ENCODE results near the gene OR13J1. TPM values are rescaled to one million over a fixed set of nuclear protein-coding genes. Genes with fewer than 3 reads are reported as not detected.

The OR13J1 gene
- total RNA-seq, 1 donor from 2014 or later, result not detected

DNA sequence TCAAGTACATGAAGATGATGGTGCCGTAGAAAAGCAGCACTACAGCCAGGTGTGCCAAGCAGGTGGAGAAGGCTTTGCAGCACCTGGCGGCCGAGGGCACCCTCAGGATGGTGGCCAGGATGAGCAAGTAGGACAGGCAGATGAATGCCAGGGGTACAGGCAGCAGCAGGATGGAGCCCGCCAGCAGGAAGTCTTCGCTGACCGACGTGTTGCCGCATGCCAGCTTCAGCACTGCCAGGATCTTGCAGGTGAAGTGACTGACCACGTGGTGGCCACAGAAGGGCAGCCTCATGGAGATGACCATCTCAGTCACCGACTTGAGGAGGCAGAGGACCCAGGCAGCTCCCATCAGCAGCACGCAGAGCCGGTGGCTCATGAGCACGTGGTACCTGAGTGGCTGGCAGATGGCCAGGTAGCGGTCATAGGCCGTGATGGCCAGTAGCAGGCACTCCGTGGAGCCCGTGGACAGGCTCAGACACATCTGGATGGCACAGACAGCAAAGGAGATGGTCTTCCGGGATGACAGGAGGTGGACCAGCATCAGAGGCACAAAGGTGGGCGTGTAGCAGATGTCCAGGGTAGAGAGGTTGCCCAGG is 482 bp downstream of the OR13J1 start:
- TF ChIP-seq, protein P1, sequence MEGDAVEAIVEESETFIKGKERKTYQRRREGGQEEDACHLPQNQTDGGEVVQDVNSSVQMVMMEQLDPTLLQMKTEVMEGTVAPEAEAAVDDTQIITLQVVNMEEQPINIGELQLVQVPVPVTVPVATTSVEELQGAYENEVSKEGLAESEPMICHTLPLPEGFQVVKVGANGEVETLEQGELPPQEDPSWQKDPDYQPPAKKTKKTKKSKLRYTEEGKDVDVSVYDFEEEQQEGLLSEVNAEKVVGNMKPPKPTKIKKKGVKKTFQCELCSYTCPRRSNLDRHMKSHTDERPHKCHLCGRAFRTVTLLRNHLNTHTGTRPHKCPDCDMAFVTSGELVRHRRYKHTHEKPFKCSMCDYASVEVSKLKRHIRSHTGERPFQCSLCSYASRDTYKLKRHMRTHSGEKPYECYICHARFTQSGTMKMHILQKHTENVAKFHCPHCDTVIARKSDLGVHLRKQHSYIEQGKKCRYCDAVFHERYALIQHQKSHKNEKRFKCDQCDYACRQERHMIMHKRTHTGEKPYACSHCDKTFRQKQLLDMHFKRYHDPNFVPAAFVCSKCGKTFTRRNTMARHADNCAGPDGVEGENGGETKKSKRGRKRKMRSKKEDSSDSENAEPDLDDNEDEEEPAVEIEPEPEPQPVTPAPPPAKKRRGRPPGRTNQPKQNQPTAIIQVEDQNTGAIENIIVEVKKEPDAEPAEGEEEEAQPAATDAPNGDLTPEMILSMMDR (IDR thresholded peaks at IDR 0.05), result no peak
- intact Hi-C loops (cut with DNase I), result loop anchor here (10.0 kb wide), 1 partner anchor 45 kb away; the partner anchor contains the start of genes FAM221B and TMEM8B
- Histone ChIP-seq H3K9me3 (no peaks in the 10 kb centered on the region), H3K4me3 (no peak overlapping the region), H3K27ac (no peak overlapping the region), H3K27me3 (no peaks in the 10 kb centered on the region), H3K4me1 (no peaks in the 10 kb centered on the region), H3K36me3 (no peaks in the 10 kb centered on the region)
- DNase-seq (no peak), ATAC-seq (no peak)

DNA sequence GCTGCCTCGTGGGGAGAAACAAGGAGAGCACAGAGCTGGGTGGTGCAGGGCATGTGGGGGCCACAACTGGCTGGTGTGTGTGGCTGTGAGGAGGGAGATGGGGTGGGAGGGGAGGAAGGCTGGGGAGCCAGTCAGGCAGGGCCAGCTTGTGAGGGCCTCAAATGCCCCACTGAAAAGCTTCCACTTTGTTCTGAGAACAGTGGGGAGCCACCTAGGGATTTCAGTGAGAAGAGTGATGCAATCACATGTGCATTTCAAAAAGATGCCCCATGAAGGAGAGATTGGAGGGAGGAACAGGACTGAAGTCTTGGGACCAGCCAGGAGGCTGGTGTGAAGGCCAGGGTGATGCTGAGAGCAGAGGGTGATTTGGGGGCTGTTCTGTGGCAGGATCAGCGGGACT is 1.3 kb downstream of the OR13J1 start:
- Histone ChIP-seq H3K36me3 (no peaks in the 10 kb centered on the region), H3K27me3 (peaks cover 2% of the 10 kb centered on the region), H3K4me3 (no peak overlapping the region), H3K9me3 (no peaks in the 10 kb centered on the region), H3K4me1 (no peaks in the 10 kb centered on the region), H3K27ac (no peak overlapping the region)
- DNase-seq, result no peak
- TF ChIP-seq, protein P1 (IDR thresholded peaks at IDR 0.05), result no peak
- intact Hi-C loops (cut with DNase I), result no loop called here
- no peak for ATAC-seq

DNA sequence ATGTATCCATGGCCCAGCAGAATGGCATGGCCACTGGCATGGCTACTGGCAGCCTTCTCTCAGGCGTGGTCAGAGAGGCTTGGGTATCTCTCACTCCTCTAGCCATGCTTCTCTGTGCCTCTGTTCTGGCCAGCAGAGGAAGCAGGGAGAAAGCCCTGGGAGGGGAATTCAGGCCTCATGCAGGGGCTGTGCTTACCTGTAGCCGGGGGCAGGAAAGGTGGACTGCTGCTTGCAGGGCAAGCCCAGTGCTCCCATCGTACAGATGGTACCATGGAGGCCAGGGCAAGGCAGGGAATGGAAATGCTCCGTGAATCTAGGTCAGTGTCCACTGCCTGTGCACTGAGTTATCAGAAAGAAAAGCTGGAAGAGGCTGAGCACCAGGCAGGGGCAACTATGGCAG is 2.7 kb downstream of the OR13J1 start:
- intact Hi-C loops (cut with DNase I), result no loop called here
- Histone ChIP-seq H3K4me3 (no peak overlapping the region), H3K36me3 (no peaks in the 10 kb centered on the region), H3K9me3 (no peaks in the 10 kb centered on the region), H3K27me3 (peaks cover 4% of the 10 kb centered on the region), H3K27ac (no peak overlapping the region), H3K4me1 (no peaks in the 10 kb centered on the region)
- no peak for DNase-seq
- ATAC-seq, result no peak
- TF ChIP-seq, protein P1 (IDR thresholded peaks at IDR 0.05), result no peak

DNA sequence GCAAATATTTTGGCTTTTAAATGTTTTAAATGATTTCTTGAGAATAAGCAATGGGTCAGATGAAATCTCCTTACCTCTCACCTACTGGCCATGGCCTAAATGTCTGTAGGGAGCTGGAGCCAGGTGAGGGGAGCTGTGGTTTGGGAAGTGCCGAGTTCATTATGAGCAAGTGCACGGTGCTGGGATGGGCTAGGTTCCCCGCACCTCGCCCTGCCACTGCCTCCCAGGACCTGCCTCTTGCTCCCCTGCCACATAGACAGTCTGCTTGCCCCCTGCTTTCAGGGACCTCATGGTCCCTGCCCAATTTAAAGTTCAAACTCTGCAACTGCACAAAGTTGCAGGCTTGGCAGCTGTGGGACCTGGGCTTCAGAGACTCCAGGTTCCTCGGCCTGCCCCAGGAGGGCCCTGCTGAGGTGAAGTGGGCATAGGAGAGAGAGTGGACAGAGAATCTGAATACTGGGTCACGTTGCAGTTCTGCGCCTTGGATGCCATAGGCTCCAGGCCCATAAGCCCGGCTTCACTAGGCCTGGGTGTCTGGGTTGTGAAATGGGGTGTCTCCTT is 5.4 kb downstream of the OR13J1 start:
- intact Hi-C loops (cut with DNase I), result no loop called here
- TF ChIP-seq, protein P1 (IDR thresholded peaks at IDR 0.05), result no peak
- no peak for DNase-seq
- Histone ChIP-seq H3K27ac (no peak overlapping the region), H3K36me3 (no peaks in the 10 kb centered on the region), H3K4me1 (no peaks in the 10 kb centered on the region), H3K27me3 (peaks cover 4% of the 10 kb centered on the region), H3K9me3 (no peaks in the 10 kb centered on the region), H3K4me3 (no peak overlapping the region)
- no peak for ATAC-seq

DNA sequence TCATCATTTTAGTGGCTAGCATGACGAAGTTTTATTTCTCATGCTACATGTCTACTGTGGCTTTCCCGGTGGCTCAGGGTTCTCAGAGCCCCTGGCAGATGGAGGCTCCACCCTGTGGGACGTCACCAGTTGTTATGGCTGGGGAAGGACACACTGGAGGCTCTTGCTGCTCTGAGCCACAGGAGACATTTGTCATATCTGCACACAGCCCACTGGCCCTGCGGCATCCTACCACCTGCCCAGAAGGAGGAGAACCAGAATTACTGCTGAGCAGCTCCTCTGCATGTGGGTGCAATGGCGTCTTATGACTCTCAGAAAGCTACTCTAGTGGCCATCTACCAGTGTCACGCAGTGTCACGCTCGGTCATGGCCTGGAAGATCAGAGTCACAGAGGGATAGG is 6.6 kb downstream of the OR13J1 start:
- no peak for ATAC-seq
- H3K27ac ChIP-seq, result no peak overlapping the region

More for the DNA sequence above, 6.6 kb downstream of the OR13J1 start:
- Histone ChIP-seq H3K27me3 (peaks cover 4% of the 10 kb centered on the region), H3K36me3 (no peaks in the 10 kb centered on the region), H3K4me1 (no peaks in the 10 kb centered on the region), H3K9me3 (no peaks in the 10 kb centered on the region), H3K4me3 (no peak overlapping the region)
- no peak for DNase-seq
- TF ChIP-seq, protein P1 (IDR thresholded peaks at IDR 0.05), result no peak
- intact Hi-C loops (cut with DNase I), result no loop called here
